Memory B cell (primary cell): ENCODE measurements around the gene C1QTNF6.
"Not testable (repeated sequence)": the region's sequence is repeated elsewhere in the genome, so short reads cannot be mapped to it uniquely, and the experiment has no call there.

Experiments
- ATAC-seq: fragments of 150-1000 bp; cut with Tn5 transposase; 2 replicates; pipeline ENCODE4 v1.10.0; 2021; ENCODE audit warnings: low read depth, mild to moderate bottlenecking, moderate library complexity
- DNase-seq, 2 donors: peaks; one replicate each; pipeline ENCODE4 v3.0.0; 2022; ENCODE audit warnings: low spot score in 2 of 2
- H3K27ac Mint-ChIP-seq: one replicate; pipeline ENCODE4 v1.8.0; 2022; ENCODE audit warnings: mild to moderate bottlenecking, moderate library complexity, mixed read lengths
- H3K27me3 Mint-ChIP-seq: one replicate; pipeline ENCODE4 v1.8.0; 2022; ENCODE audit warnings: mixed read lengths
- H3K36me3 Mint-ChIP-seq: one replicate; pipeline ENCODE4 v1.8.0; 2022; ENCODE audit warnings: mild to moderate bottlenecking, mixed read lengths
- H3K4me1 Mint-ChIP-seq: one replicate; pipeline ENCODE4 v1.8.0; 2022; ENCODE audit warnings: mixed read lengths
- H3K4me3 Mint-ChIP-seq: one replicate; pipeline ENCODE4 v1.8.0; 2022; ENCODE audit warnings: mild to moderate bottlenecking, moderate library complexity, mixed read lengths
- H3K9me3 Mint-ChIP-seq: one replicate; pipeline ENCODE4 v1.8.0; 2022; ENCODE audit warnings: mixed read lengths

Gene C1QTNF6

DNA sequence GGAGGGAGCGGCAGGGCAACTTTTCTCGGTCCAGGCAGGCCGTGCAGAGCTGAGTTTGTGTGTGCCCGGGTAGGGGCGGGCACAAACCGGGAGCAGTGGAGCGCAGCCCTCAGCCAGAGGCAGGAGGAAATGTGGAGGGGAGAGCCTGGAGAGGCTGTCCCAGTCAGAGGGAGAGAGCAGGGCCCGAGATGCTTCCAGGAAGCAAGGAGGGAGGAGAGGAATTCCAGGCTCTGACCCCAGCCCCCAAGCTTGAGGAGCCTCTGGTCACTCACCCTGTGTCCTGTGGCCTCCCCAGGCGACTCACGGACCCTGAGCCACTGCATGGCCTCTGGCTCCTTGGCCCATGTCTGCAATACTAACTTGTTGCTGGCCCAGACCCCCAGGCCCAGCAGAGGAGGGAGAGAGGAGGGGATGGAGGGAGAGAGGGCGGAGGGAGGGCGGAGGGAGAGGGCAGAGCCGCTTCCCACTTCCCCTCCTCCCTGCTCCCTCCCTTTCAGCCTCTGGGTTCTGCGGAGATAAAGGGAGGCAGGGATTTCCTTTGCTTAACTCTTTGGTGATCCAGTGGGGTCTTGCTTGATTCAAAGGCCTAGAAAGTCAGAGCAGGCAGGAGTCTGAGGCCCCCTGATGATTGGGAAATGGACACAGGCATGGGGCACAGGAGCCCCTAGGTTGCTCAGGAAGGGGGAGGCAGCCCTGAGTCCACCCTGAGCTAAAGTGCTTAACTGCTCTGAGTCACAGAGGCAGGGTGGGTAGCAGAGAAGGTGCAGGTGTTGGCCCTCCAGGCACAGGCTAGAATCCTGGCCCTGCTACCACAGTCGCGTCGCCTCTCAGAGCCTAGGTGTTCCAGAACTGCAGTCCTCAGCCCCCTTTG is at the start of gene C1QTNF6:
TSS of gene C1QTNF6 (minus strand) at position 357 of the 871 bp plus-strand sequence. CDS start at position 323, 34 bp downstream.
- DNase-seq (no peak), ATAC-seq (no peak)
- Mint-ChIP-seq H3K27ac (no peak within 1 kb of the TSS), H3K9me3 (no peaks in the 10 kb centered on the region), H3K27me3 (peaks cover 4% of the 10 kb centered on the region), H3K36me3 (no peaks in the 10 kb centered on the region), H3K4me3 (no peak within 1 kb of the TSS), H3K4me1 (peaks cover 10% of the 10 kb centered on the region)

DNA sequence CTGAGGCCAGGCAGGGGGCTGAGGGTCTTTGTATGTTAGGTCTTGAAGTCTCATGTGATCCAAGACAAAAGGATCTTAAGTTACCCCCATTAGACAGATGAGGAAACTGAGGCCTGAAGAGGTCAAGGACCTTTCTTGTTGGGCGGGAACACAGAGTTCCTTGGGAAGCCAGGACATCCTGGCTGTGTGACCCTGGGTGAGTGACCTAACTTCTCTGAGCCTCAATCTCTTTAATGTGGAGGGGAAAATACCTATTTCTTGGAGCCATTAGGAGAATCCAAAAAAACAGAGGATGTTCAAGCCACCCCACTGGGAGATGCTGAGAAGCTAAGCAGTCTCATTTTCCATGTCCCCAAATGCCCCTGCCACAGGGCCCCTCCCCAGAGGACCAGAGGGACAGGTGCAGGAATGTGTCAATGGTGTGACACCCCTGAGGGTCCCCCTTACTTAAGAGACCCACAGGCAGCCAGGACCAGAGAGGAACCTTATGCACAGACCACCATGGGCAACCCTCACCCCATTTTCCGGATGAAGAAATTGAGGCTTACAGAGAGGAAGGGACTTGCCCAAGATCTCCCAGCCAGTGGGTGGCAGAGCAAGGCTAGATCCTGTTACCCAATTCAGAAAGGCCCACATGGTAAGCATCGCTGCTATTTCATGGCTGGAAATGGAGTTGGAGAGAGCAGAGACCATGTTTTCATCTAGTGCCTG is 48.0 kb upstream of the C1QTNF6 start:
- Mint-ChIP-seq H3K9me3 (no peaks in the 10 kb centered on the region), H3K36me3 (peaks cover 50% of the 10 kb centered on the region), H3K27ac (peak overlapping the region; percentile 97), H3K4me3 (peak overlapping the region; percentile 82), H3K4me1 (peaks cover 84% of the 10 kb centered on the region), H3K27me3 (no peaks in the 10 kb centered on the region)
- ATAC-seq (no peak), DNase-seq (no peak)

DNA sequence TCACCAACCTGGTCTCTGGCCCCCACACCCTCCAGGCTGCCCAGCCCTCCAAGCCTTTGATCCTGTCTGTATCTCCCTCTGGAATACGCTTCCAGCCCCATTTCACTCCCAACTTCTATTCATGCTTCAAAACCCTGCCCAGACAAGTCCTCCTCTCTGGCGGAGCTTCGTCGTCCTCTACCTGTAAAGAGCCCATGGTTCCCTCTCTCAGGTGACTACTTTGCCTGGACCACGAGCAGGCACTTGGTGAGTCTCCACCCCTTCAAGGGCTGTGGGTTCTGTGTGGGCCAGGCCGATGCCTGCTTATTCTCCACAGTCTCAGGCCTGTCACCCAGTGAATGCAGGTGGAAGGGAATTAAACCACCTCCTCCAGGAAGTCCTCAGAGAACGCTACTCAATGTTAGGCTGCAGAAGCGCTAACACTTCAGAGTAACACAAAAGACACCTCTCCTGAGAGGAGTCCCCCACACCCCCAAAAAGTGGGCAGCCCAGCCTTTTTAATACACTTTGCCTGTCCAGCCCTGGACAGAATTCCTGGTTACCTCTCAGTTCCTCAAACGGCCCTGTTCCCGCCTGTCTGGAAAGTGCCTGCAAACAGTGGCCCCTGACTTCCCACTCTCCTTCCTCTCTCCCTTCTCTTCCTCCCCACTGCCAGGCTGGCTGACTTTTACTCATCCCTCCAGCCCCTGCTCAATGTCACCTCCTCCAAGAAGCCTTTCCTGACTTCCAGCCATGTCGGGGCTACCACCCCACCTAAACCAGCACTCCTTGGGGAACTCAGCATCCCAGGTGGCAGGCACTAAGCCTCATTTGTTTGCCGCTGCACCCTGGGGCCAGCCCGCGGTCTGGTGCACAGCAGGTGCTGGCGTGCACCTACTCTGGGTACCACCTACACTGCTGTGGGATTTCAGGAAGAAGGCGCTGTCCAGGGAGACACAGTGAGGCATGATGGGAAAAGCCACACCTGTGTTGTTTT is 47.0 kb upstream of the C1QTNF6 start:
- H3K4me1 Mint-ChIP-seq = peaks cover 82% of the 10 kb centered on the region
- no peak for DNase-seq
- H3K9me3 Mint-ChIP-seq = no peaks in the 10 kb centered on the region
- H3K27me3 Mint-ChIP-seq = no peaks in the 10 kb centered on the region
- ATAC-seq = no peak
- peaks cover 44% of the 10 kb centered on the region for H3K36me3 Mint-ChIP-seq
- H3K27ac Mint-ChIP-seq = peak overlapping the region; percentile 97
- peak overlapping the region; percentile 78 for H3K4me3 Mint-ChIP-seq

DNA sequence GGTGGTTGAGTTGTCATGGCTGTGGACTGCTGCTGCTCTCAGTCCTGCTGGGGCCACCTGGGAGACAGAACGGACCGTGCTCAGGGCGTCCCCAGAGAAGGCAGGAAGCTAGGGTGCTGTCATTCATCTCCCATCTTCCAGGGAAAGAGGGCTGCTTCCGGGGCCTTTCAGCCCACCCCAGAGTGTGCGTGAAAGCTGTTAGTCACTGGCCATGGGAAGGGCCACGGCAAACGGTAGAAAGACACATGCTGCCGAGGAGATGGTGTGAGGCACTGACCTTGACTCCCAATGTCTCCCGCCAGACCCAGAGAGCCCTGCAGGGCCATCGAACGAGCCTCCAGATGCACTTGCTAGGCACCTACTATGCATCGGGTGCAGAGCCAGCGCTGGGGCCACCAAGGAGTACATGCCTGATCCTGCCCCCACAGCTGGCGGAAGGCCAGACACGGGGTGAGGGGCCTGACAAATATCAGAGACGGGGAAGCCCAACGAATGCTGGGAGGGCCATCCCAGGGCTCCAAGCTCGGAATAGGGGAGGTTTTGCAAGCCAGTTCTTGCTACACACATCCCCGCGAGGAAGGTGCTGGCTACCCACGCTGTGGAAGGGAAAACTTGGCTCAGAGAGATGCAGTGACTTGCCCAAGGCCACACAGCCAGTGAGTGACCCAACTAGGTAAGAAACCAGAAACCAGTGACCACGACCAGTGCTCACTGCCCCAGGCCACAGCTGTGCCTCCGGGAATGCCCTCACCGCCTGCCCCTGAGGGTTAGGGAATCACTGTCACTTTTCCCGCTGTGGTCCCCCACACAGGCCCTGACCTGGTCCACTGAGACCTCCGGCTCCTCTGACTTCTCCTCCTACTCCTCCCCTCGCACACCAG is 45.9 kb upstream of the C1QTNF6 start:
- ATAC-seq = no peak
- Mint-ChIP-seq H3K27ac (peak overlapping the region; percentile 97), H3K9me3 (no peaks in the 10 kb centered on the region), H3K4me3 (peak overlapping the region; percentile 78), H3K27me3 (no peaks in the 10 kb centered on the region), H3K36me3 (peaks cover 43% of the 10 kb centered on the region), H3K4me1 (peaks cover 83% of the 10 kb centered on the region)
- DNase-seq = no peak

DNA sequence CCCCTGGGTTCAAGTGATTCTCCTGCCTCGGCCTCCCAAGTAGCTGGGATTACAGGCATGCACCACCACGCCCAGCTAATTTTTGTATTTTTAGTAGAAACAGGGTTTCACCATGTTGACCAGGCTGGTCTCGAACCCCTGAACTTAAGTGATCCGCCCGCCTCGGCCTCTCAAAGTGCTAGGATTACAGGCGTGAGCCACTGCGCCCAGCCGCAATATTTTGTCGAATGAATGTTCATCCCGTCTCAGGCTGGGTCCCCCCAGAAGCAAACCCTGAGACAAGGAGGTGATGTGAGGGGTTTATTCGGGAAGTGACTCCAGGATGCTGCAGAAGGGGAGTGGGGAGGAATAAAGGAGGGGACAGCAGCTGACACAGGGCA is 45.3 kb upstream of the C1QTNF6 start:
- H3K36me3 Mint-ChIP-seq = peaks cover 44% of the 10 kb centered on the region
- H3K4me3 Mint-ChIP-seq = peak overlapping the region; percentile 28

DNA sequence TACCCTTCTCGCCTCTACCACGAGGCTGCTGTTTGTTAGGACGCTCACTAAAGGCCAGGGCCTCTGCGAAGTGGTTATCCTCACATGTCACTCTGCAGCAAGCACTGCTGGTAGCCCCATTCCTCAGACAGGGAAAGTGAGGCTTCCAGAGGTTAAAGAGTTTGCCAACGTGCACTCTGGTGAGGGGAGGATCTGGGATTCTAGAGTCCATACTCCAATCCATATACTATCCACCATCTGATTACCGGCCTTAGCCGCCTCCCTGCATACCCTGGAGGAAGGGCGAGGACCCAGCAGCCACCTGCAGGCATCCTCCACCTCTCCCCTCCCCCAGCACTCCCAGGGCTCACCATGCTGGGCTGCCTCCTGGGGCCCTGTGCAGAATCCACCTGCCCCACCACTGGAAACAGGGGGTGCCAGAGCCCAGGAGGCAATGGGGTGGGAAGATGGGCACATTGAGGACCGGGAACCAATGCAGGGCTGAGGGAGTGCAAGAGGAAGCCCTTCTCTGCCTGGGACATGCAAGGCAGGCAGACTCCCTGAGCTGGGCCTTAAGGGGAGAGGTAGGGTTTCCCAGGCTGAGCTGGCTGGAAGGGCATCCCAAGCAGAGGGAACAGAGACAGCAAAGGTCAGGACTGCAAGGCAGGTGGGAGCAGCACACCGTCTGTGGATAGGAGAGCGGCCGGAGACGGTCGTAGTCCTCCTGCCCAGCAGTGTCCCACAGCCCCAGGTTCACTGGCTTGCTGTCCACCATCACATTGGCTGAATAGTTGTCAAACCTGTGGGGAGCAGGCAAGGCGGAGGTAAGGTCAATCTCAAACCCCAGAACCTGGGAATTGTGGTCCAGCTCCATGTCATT is 44.3 kb upstream of the C1QTNF6 start:
- Mint-ChIP-seq H3K4me3 (peak overlapping the region; percentile 9), H3K27me3 (no peaks in the 10 kb centered on the region), H3K36me3 (peaks cover 42% of the 10 kb centered on the region), H3K9me3 (no peaks in the 10 kb centered on the region), H3K4me1 (peaks cover 86% of the 10 kb centered on the region), H3K27ac (peak overlapping the region; percentile 85)
- ATAC-seq (no peak), DNase-seq (no peak)

More for the DNA sequence above, 45.3 kb upstream of the C1QTNF6 start:
- DNase-seq, H3K27me3 Mint-ChIP-seq, ATAC-seq, H3K9me3 Mint-ChIP-seq: not testable (repeated sequence)
- Mint-ChIP-seq H3K27ac (peak overlapping the region; percentile 72), H3K4me1 (peaks cover 85% of the 10 kb centered on the region)

DNA sequence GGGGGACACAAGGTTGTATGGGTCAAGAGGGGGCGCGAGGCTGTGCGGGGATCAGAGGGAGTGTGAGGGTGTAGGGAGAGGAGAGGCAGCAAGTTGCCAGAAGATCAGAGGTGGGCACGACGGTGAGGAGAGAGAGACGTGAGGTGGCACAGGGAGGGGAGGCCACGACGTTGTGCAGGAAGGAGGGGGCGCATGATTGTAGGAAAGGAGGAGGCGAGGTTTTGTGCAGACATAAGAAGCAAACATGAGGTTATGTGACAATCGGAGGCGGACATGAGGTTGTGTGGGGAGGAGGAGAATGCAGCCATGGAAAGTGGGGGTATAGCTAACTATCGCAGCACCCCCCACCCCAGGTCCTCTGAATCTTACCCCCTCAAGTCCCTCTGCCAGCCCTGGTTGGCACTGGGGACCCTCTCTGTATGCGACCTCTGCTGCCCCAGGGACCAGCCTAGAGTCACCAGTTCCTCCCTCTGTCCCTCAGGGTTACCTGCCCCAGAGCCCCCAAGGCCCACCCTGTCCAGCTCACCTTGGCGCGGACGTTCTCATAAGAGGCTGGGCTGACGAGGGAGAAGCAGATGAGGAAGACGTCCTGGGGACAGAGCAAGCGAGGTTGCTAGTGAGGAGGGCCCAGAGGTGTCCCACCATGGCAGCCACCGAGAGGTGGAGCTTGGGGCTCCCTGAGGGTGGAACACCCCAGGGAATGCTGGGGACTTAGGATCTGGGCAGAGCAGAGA is 43.5 kb upstream of the C1QTNF6 start:
- Mint-ChIP-seq H3K4me1 (peaks cover 84% of the 10 kb centered on the region), H3K4me3 (peak overlapping the region; percentile 64), H3K27me3 (no peaks in the 10 kb centered on the region), H3K36me3 (peaks cover 36% of the 10 kb centered on the region), H3K9me3 (no peaks in the 10 kb centered on the region), H3K27ac (peak overlapping the region; percentile 85)
- no peak for DNase-seq
- ATAC-seq = no peak

DNA sequence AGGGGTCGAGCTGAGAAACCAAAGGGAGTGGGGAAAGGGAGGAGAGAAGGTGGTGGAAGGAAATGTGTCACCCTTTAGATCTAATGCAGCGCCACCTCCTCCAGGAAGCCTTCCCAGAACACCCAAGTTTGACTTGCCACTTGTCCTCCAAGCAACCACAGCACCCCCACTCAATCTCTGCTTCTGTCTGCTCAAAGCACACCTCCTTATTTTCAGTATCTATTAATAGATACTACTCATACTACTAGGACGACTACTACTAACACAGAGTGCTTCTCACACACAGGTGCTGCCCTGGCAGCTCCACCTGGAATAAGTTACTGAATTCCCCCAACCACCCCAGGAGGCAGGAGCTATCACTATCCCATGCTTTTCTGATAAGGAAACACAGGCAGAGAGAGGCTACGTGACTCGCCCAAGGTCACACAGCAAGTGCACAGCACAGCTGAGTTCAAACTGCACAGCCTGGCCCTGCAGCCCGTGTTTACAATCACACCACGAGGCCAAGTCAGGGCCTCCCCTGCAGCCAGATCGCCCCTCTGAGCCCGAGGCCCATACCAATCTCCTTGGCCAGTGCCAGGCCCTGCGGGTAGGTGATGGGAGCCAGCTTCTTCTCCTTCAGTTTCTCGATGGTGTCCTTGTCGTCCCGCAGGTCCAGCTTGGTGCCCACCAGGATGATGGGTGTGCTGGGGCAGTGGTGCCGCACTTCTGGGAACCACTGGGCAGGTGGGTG is 42.8 kb upstream of the C1QTNF6 start:
- H3K27ac Mint-ChIP-seq = peak overlapping the region; percentile 85
- H3K27me3 Mint-ChIP-seq = no peaks in the 10 kb centered on the region
- peaks cover 83% of the 10 kb centered on the region for H3K4me1 Mint-ChIP-seq
- H3K36me3 Mint-ChIP-seq = peaks cover 35% of the 10 kb centered on the region
- H3K9me3 Mint-ChIP-seq = no peaks in the 10 kb centered on the region
- peak overlapping the region; percentile 64 for H3K4me3 Mint-ChIP-seq
- DNase-seq = no peak
- ATAC-seq = peak; percentile 55

DNA sequence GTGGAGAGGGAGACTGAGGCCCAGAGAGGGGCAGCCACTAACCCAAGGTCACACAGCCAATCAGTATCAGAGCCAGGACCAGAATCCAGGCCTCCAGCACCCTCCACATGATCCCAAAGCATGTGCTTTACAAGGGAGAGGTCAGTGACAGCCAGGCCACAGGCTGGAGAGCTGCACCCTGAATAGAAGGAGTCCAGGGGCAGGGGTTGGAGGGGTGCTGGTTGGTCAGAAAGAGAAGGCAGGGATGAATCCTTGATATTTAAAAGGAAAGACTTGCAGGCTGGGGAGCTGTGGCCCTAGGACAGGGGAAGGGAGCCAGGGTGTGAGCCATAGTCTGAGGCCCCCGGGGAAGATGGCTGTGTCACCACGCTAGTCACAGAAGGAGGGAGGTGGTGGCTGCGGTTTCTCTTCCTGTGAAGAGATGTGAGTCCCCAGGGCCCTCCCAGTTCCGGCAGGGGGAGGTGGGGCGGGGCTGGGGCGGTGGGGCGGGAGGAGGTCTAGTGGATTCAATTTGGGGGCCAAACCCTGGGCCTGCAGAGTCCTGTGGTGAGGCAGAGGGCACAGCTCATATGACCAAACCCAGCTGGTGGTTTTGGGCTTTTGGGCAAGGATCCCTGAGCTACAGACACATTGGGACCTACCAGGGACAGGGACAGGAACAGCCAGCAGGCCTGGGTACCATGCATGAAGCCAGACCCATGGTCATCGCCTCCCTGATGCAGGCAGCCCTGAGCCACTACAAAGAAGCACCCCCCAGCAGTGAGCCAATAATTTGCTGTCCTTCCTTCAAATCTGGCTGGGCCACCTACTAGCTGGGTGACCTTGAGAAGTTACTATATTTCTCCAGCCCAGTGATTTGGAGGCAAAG is 42.0 kb upstream of the C1QTNF6 start:
- DNase-seq (peak in 1 of 2 donors; percentile 61), ATAC-seq (peak; percentile 84)
- Mint-ChIP-seq H3K4me1 (peaks cover 83% of the 10 kb centered on the region), H3K4me3 (peak overlapping the region; percentile 68), H3K27ac (peak overlapping the region; percentile 85), H3K36me3 (peaks cover 39% of the 10 kb centered on the region), H3K27me3 (no peaks in the 10 kb centered on the region), H3K9me3 (no peaks in the 10 kb centered on the region)

DNA sequence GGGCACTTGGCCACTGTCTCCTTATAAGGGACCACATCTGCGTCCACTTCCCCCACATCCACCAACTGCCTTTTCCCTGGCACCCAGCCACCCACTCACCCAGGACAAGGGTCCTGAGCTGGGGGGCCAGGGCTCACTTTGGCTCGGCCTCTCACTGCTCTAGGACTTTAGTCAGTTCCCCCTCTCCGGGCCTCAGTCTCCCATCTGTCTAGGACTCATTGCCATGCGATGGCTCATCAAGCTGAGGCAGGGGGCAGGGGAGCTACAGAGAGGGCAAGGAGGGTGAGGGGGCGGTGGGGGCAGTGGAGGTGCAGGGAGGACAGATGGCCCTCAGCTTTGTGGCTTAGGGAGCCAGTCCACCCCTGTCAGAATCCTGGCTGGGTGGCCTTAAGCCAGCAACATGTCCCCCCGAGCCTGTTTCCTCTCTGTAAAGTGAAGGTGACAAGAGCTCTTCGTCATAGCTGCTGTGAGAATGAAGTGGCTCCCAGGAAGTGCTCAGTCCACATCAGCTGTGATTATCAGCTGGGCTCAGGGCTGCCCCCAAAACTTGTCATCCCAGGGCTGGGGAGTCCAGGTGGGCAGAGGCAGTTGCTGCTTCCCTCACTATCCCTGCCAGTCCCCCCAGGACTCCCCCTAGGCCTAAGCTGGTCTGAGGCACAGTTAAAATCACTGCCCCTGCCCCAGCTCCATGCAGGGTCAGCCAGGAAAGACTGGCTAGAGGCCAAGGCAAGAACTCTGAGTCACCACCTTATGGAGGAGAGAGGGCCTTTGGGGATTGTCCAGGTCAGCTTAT is 41.2 kb upstream of the C1QTNF6 start:
- ATAC-seq = no peak

More for the DNA sequence above, 41.2 kb upstream of the C1QTNF6 start:
- H3K36me3 Mint-ChIP-seq = peaks cover 41% of the 10 kb centered on the region
- H3K4me3 Mint-ChIP-seq = peak overlapping the region; percentile 68
- no peaks in the 10 kb centered on the region for H3K9me3 Mint-ChIP-seq
- no peak for DNase-seq
- H3K27ac Mint-ChIP-seq = peak overlapping the region; percentile 85
- H3K27me3 Mint-ChIP-seq = no peaks in the 10 kb centered on the region
- H3K4me1 Mint-ChIP-seq = peaks cover 84% of the 10 kb centered on the region
